HCT116 (cell line): ENCODE results near the gene CRISP1. TPM values are rescaled to one million over a fixed set of nuclear protein-coding genes. Genes with fewer than 3 reads are reported as not detected.

Experiments
- ATAC-seq: fragments of 200-7000 bp; cut with Tn5 transposase; 2 replicates; pipeline ENCODE4 v1.9.1; 2020; ENCODE audit warnings: mild to moderate bottlenecking, moderate library complexity
- BruUV-seq: library from RNA; stranded (reverse); fragments of 400-500 nt; replicated peaks from 2 replicates; lab custom pipeline; 2021; lab: Mats Ljungman, UMichigan
- CTCF ChIA-PET: fragments of 300-600 bp; sonication (Branson Sonifier 250); formaldehyde crosslinking; loops from one replicate; lab custom pipeline; 2021; ENCODE audit warnings: antibody characterized with exemption; lab: Charles Lee
- POLR2A ChIA-PET: fragments of 300-600, 350-600 bp; sonication (Branson Sonifier 250); formaldehyde crosslinking; loops from one replicate; lab custom pipeline; 2021; ENCODE audit warnings: antibody characterized with exemption; lab: Charles Lee
- RAD21 ChIA-PET, 2 experiments: fragments of 300-600 bp; sonication (Branson Sonifier 250); formaldehyde crosslinking; loops; one replicate each; lab custom pipeline; 2023; ENCODE audit warnings: low total read pairs in 2 of 2; ENCODE audit not compliant: uncharacterized antibody in 2 of 2, unreplicated experiment in 2 of 2, low non-redundant PET in 1 of 2; lab: Charles Lee
- DNase-seq: peaks from one replicate; pipeline ENCODE4 v3.0.0-alpha.2; 2010; ENCODE audit warnings: low read depth, low spot score
- H2AFZ ChIP-seq: fragments of 200-600 bp; shearing (Covaris generic), sonication (generic); 2 replicates; pipeline ENCODE4 v1.6.1; 2017; ENCODE audit warnings: low read depth, mixed run types, mixed read lengths, antibody characterized with exemption, low read length; ENCODE audit not compliant: poor library complexity, severe bottlenecking
- H3K27ac ChIP-seq: 2 replicates; pipeline ENCODE4 v1.5.1; 2012; ENCODE audit warnings: low read depth, low read length
- H3K27me3 ChIP-seq: fragments of 200-600 bp; sonication (generic); 2 replicates; pipeline ENCODE4 v1.6.1; 2016; ENCODE audit warnings: mixed run types, low read length, mixed read lengths; ENCODE audit not compliant: insufficient read depth
- H3K36me3 ChIP-seq, 2 experiments: fragments of 200-500 bp in 1 of 2; fragments of 200-600 bp in 1 of 2; sonication (Bioruptor generic) in 1 of 2; sonication (generic) in 1 of 2; 2 replicates each; pipeline versions ENCODE4 v1.5.1 to v1.6.1; 2014 to 2016; ENCODE audit warnings: low read length in 2 of 2, inconsistent platforms in 1 of 2, mixed read lengths in 1 of 2, mixed run types in 1 of 2; ENCODE audit not compliant: insufficient read depth in 2 of 2, control insufficient read depth in 1 of 2
- H3K4me1 ChIP-seq, 2 experiments: fragments of 200-600 bp in 1 of 2; sonication (generic) in 1 of 2; 2 replicates each; pipeline versions ENCODE4 v1.5.1 to v1.6.1; 2012 to 2017; ENCODE audit warnings: low read length in 2 of 2, inconsistent platforms in 1 of 2, mild to moderate bottlenecking in 1 of 2, mixed read lengths in 1 of 2, mixed run types in 1 of 2, moderate library complexity in 1 of 2; ENCODE audit not compliant: insufficient read depth in 2 of 2, control insufficient read depth in 1 of 2
- H3K4me2 ChIP-seq: fragments of 200-600 bp; sonication (generic); 2 replicates; pipeline ENCODE4 v1.6.1; 2017; ENCODE audit warnings: mixed run types, low read length, mixed read lengths
- H3K4me3 ChIP-seq, 2 experiments: fragments of 200-600 bp in 1 of 2; sonication (generic) in 1 of 2; replicated peaks in 1 of 2; 2 replicates each; pipeline ENCODE4 v1.5.1; 2011 to 2016; ENCODE audit warnings: low read length in 2 of 2, control low read depth in 1 of 2, low read depth in 1 of 2, mild to moderate bottlenecking in 1 of 2, mixed read lengths in 1 of 2, mixed run types in 1 of 2
- H3K79me2 ChIP-seq: fragments of 200-600 bp; sonication (generic); 2 replicates; pipeline ENCODE4 v1.6.1; 2017; ENCODE audit warnings: mild to moderate bottlenecking, mixed run types, low read length, moderate library complexity, mixed read lengths; ENCODE audit not compliant: insufficient read depth
- H3K9ac ChIP-seq: fragments of 200-600 bp; sonication (generic); 2 replicates; pipeline ENCODE4 v1.6.1; 2016; ENCODE audit warnings: low read length, mixed read lengths
- H3K9me2 ChIP-seq: fragments of 200-600 bp; sonication (generic), shearing (Covaris generic); 2 replicates; pipeline ENCODE4 v1.6.1; 2017; ENCODE audit warnings: mixed run types, mild to moderate bottlenecking, moderate library complexity; ENCODE audit not compliant: insufficient read depth
- H3K9me3 ChIP-seq, 2 experiments: fragments of 200-500 bp in 1 of 2; fragments of 200-600 bp in 1 of 2; sonication (Bioruptor generic) in 1 of 2; sonication (generic) in 1 of 2; 2 replicates each; pipeline ENCODE4 v1.6.1; 2014 to 2017; ENCODE audit warnings: low read length in 2 of 2, mixed read lengths in 2 of 2, inconsistent platforms in 1 of 2, low read depth in 1 of 2, mild to moderate bottlenecking in 1 of 2, mixed run types in 1 of 2, moderate library complexity in 1 of 2; ENCODE audit not compliant: control insufficient read depth in 1 of 2, insufficient read depth in 1 of 2
- H4K20me1 ChIP-seq: fragments of 200-600 bp; sonication (generic), shearing (Covaris generic); 2 replicates; pipeline ENCODE4 v1.6.1; 2017; ENCODE audit warnings: mixed run types, mild to moderate bottlenecking, moderate library complexity; ENCODE audit not compliant: insufficient read depth
- ATF3 ChIP-seq: IDR thresholded peaks from 2 replicates; pipeline ENCODE4 v1.6.1; 2012
- CEBPB ChIP-seq: IDR thresholded peaks from 2 replicates; pipeline ENCODE4 v1.6.1; 2012; ENCODE audit warnings: low read depth
- EGR1 ChIP-seq: IDR thresholded peaks from 2 replicates; pipeline ENCODE4 v1.6.1; 2012; ENCODE audit warnings: low read depth
- ELF1 ChIP-seq: IDR thresholded peaks from 2 replicates; pipeline ENCODE4 v1.6.1; 2012; ENCODE audit warnings: low read depth, borderline replicate concordance
- EZH2 ChIP-seq: fragments of 200-600 bp; sonication (generic); IDR thresholded peaks from 2 replicates; pipeline ENCODE4 v1.6.1; 2017; ENCODE audit warnings: antibody characterized with exemption, mixed run types
- FOSL1 ChIP-seq: IDR thresholded peaks from 2 replicates; pipeline ENCODE4 v1.6.1; 2012; ENCODE audit warnings: low read depth
- POLR2A ChIP-seq: IDR thresholded peaks from 2 replicates; pipeline ENCODE4 v1.7.0; 2011; ENCODE audit warnings: borderline replicate concordance; ENCODE audit not compliant: insufficient read depth, insufficient read length; ENCODE audit errors: extremely low read depth
- REST ChIP-seq: IDR thresholded peaks from 2 replicates; pipeline ENCODE4 v1.6.1; 2012; ENCODE audit warnings: low read depth
- SP1 ChIP-seq: IDR thresholded peaks from 2 replicates; pipeline ENCODE4 v1.6.1; 2012; ENCODE audit warnings: low read depth
- YY1 ChIP-seq: IDR thresholded peaks from 2 replicates; pipeline ENCODE4 v1.6.1; 2011; ENCODE audit warnings: low read length, low read depth, moderate library complexity, mild to moderate bottlenecking; ENCODE audit not compliant: insufficient replicate concordance; ENCODE audit errors: extremely low read depth
- ZBTB33 ChIP-seq: IDR thresholded peaks from 2 replicates; pipeline ENCODE4 v1.6.1; 2011; ENCODE audit warnings: mild to moderate bottlenecking, low read length, moderate library complexity; ENCODE audit not compliant: insufficient replicate concordance; ENCODE audit errors: extremely low read depth
- ZFX ChIP-seq: fragments of 450-650 bp; IDR thresholded peaks from 2 replicates; pipeline ENCODE4 v1.6.1; 2017
- intact Hi-C: fragments of 100-400 bp; cut with micrococcal nuclease; formaldehyde crosslinking; loops from 2 replicates; pipeline ENCODE4 v1.10.0; 2022
- total RNA-seq: library from RNA; stranded (reverse); gene quantifications from one replicate; pipeline ENCODE4 v1.2.1, GENCODE V29; 2021; ENCODE audit not compliant: unreplicated experiment

CRISP1 gene
- total RNA-seq, 1 experiment from 2014 or later = not detected

DNA sequence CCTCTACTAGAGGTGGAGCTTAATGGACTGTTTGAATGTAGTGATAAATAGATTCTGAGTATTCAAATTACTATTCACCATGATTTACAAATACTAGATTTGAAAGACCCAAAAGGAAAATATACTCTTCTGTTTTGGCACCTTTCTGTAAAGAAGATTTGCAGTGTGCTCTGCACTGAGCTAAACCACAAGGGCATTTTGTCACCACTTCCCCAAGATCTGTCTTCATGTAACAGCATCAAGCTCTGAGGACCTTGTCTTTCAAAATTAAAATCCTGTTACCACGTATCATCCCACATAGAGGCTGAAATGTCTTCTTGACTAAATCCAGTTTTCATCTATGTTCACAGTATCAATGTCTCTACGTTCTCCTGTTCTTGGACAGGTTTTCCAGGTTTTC, 76.0 kb downstream of the CRISP1 start:
- ChIA-PET RAD21 (no interaction called here), POLR2A (no interaction called here), CTCF (no interaction called here)
- DNase-seq (no peak), ATAC-seq (no peak)
- Histone ChIP-seq H3K9ac (no peak overlapping the region), H3K9me2 (no peaks in the 10 kb centered on the region), H3K79me2 (no peaks in the 10 kb centered on the region), H3K27ac (no peak overlapping the region), H3K4me1 (no peaks in the 10 kb centered on the region), H3K4me2 (no peak overlapping the region), H3K27me3 (no peaks in the 10 kb centered on the region), H3K9me3 (no peaks in the 10 kb centered on the region), H4K20me1 (no peaks in the 10 kb centered on the region), H2AFZ (no peak overlapping the region), H3K36me3 (no peaks in the 10 kb centered on the region), H3K4me3 (no peak overlapping the region)
- no TSS peak for BruUV-seq
- TF ChIP-seq SP1 (no peak), REST (no peak), CEBPB (no peak), ZFX (no peak), POLR2A (no peak), FOSL1 (no peak), ATF3 (no peak)
- intact Hi-C loops = no loop called here

DNA sequence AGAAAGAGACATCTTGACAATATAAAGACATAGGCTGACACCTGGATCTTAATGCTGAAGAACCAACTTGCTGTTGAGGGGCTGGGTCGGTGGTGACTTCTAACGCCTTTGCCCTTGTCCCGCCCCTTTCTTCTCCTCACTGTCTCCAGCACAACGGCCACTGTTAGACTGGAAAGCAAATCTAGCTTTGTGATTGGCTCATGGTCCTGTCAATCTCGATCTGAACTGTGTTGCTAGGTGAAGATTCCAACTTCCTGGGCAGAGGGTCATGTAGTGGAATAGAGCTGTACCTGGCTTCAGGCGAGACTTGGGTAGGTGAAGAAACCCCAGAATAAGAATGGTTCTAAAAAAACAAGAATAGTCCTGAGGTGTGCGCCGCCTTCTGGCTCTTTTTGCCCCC, 79.2 kb downstream of the CRISP1 start, which contains the start of gene PGK2:
TSS of gene PGK2 (minus strand) at position 110 of the 400 bp plus-strand sequence. CDS start at position 12, 98 bp downstream.
- Histone ChIP-seq H3K9me2 (no peaks in the 10 kb centered on the region), H3K4me3 (no peak within 1 kb of the TSS), H3K27me3 (no peaks in the 10 kb centered on the region), H3K9ac (no peak within 1 kb of the TSS), H2AFZ (no peak within 1 kb of the TSS), H3K27ac (no peak within 1 kb of the TSS), H3K36me3 (no peaks in the 10 kb centered on the region), H3K4me1 (no peaks in the 10 kb centered on the region), H3K9me3 (no peaks in the 10 kb centered on the region), H3K4me2 (no peak within 1 kb of the TSS), H4K20me1 (no peaks in the 10 kb centered on the region), H3K79me2 (no peaks in the 10 kb centered on the region)
- intact Hi-C loops = no loop called here
- DNase-seq (peak; percentile 29), ATAC-seq (peak; percentile 62)
- ChIA-PET CTCF (no interaction called here), RAD21 (no interaction called here), POLR2A (no interaction called here)
- BruUV-seq = no TSS peak
- TF ChIP-seq FOSL1 = no peak
- no peak for TF ChIP-seq ELF1
- no peak for TF ChIP-seq YY1
- TF ChIP-seq EGR1 = no peak
- TF ChIP-seq CEBPB = no peak
- no peak for TF ChIP-seq ZBTB33
- TF ChIP-seq EZH2 = no peak
